ENCODE data around the gene CRHBP. TPM values are rescaled to one million over a fixed set of nuclear protein-coding genes. Genes with fewer than 3 reads are reported as not detected.
"Not testable (repeated sequence)": the region's sequence is repeated elsewhere in the genome, so short reads cannot be mapped to it uniquely, and the experiment has no call there.

The CRHBP gene
- under 0.01 and 0.17 TPM in 2 replicates for total RNA-seq
- 0.17 and 0.18 TPM in 2 replicates for polyA plus RNA-seq
- polyA plus RNA-seq (2012), result 0.21 TPM in 1 of 2 replicates, not detected in the other
- not detected in 2 replicates for polyA minus RNA-seq (ENCODE audit: low replicate concordance)

GRCh38 chr5:76952795-76953536, at the start of gene CRHBP:
Gene CRHBP, plus strand, starts transcription at chr5:76953045. Its CDS starts 90 bp downstream, at chr5:76953135.
- Histone ChIP-seq H3K36me3 (ENCODE audit: control insufficient read depth, insufficient read depth, low read length) (no peaks in the 10 kb centered on the region), H4K20me1 (ENCODE audit: control insufficient read depth, extremely low read depth, insufficient read depth, low read length) (no peaks in the 10 kb centered on the region), H3K9ac (ENCODE audit: insufficient read depth, low read length) (no peak within 1 kb of the TSS), H3K79me2 (ENCODE audit: control insufficient read depth, insufficient read depth, low read length) (no peaks in the 10 kb centered on the region), H3K27ac (ENCODE audit: insufficient read depth, low read length) (no peak within 1 kb of the TSS), H3K4me2 (ENCODE audit: extremely low read depth, insufficient read depth, low read length) (no peak within 1 kb of the TSS), H2AFZ (ENCODE audit: low read length) (no peak within 1 kb of the TSS), H3K4me1 (ENCODE audit: control insufficient read depth, extremely low read depth, insufficient read depth, low read length) (no peaks in the 10 kb centered on the region), H3K4me3 (replicated peaks in 1 of 4; ENCODE audit: control extremely low read depth in 1 of 4, insufficient read depth in 1 of 4, low read depth in 3 of 4, low read length in 4 of 4) (peak within 1 kb of the TSS in 2 of 4 experiments; percentile 44 to 47), H3K9me3 (ENCODE audit: control insufficient read depth, insufficient read depth, low read depth, low read length) (no peaks in the 10 kb centered on the region), H3K27me3 (ENCODE audit: control insufficient read depth, insufficient read depth, low read length) (peaks cover 27% of the 10 kb centered on the region)
- TF ChIP-seq EZH2 (IDR thresholded peaks at IDR 0.05; ENCODE audit: low read length, missing control alignments) (peak; percentile 61), CTCF (conservative IDR thresholded peaks at IDR 0.05 in 1 of 2, IDR thresholded peaks at IDR 0.05 in 1 of 2; ENCODE audit: low read depth in 1 of 2, low read length in 2 of 2) (no peak)
- DNase-seq (ENCODE audit: low read depth in 2 of 2), result no peak

- Histone ChIP-seq H3K27me3 (ENCODE audit: control insufficient read depth, insufficient read depth, low read length) (no peaks in the 10 kb centered on the region), H3K79me2 (ENCODE audit: control insufficient read depth, insufficient read depth, low read length) (no peaks in the 10 kb centered on the region), H4K20me1 (ENCODE audit: control insufficient read depth, extremely low read depth, insufficient read depth, low read length) (no peaks in the 10 kb centered on the region), H3K27ac (ENCODE audit: insufficient read depth, low read length) (no peak overlapping the region), H3K9ac (ENCODE audit: insufficient read depth, low read length) (no peak overlapping the region), H2AFZ (ENCODE audit: low read length) (no peak overlapping the region), H3K4me3 (replicated peaks in 1 of 4; ENCODE audit: control extremely low read depth in 1 of 4, insufficient read depth in 1 of 4, low read depth in 3 of 4, low read length in 4 of 4) (no peak overlapping the region), H3K4me2 (ENCODE audit: extremely low read depth, insufficient read depth, low read length) (no peak overlapping the region), H3K36me3 (ENCODE audit: control insufficient read depth, insufficient read depth, low read length) (no peaks in the 10 kb centered on the region), H3K9me3 (ENCODE audit: control insufficient read depth, insufficient read depth, low read depth, low read length) (no peaks in the 10 kb centered on the region), H3K4me1 (ENCODE audit: control insufficient read depth, extremely low read depth, insufficient read depth, low read length) (no peaks in the 10 kb centered on the region)
- no peak for TF ChIP-seq EZH2 (IDR thresholded peaks at IDR 0.05; ENCODE audit: low read length, missing control alignments)
- TF ChIP-seq CTCF (conservative IDR thresholded peaks at IDR 0.05 in 1 of 2, IDR thresholded peaks at IDR 0.05 in 1 of 2; ENCODE audit: low read depth in 1 of 2, low read length in 2 of 2), result no peak
- DNase-seq (ENCODE audit: low read depth in 2 of 2), result no peak
Observed at GRCh38 chr5:76908166-76908565, 44.7 kb upstream of the CRHBP start.

GRCh38 chr5:76910344-76910933, 42.4 kb upstream of the CRHBP start:
- not testable (repeated sequence) for H3K4me1 ChIP-seq (ENCODE audit: control insufficient read depth, extremely low read depth, insufficient read depth, low read length); H3K79me2 ChIP-seq (ENCODE audit: control insufficient read depth, insufficient read depth, low read length); H3K4me2 ChIP-seq (ENCODE audit: extremely low read depth, insufficient read depth, low read length)

GRCh38 chr5:76914671-76915070, 38.2 kb upstream of the CRHBP start:
- H3K27me3 ChIP-seq (ENCODE audit: control insufficient read depth, insufficient read depth, low read length); H3K79me2 ChIP-seq (ENCODE audit: control insufficient read depth, insufficient read depth, low read length); H2AFZ ChIP-seq (ENCODE audit: low read length); H3K9me3 ChIP-seq (ENCODE audit: control insufficient read depth, insufficient read depth, low read depth, low read length); H4K20me1 ChIP-seq (ENCODE audit: control insufficient read depth, extremely low read depth, insufficient read depth, low read length); H3K27ac ChIP-seq (ENCODE audit: insufficient read depth, low read length); H3K36me3 ChIP-seq (ENCODE audit: control insufficient read depth, insufficient read depth, low read length); H3K9ac ChIP-seq (ENCODE audit: insufficient read depth, low read length); H3K4me3 ChIP-seq (replicated peaks in 1 of 4; ENCODE audit: control extremely low read depth in 1 of 4, insufficient read depth in 1 of 4, low read depth in 3 of 4, low read length in 4 of 4); H3K4me1 ChIP-seq (ENCODE audit: control insufficient read depth, extremely low read depth, insufficient read depth, low read length); DNase-seq (ENCODE audit: low read depth in 2 of 2); H3K4me2 ChIP-seq (ENCODE audit: extremely low read depth, insufficient read depth, low read length): not testable (repeated sequence)

More at GRCh38 chr5:76910344-76910933, 42.4 kb upstream of the CRHBP start:
- not testable (repeated sequence) for H3K27ac ChIP-seq (ENCODE audit: insufficient read depth, low read length); DNase-seq (ENCODE audit: low read depth in 2 of 2); H4K20me1 ChIP-seq (ENCODE audit: control insufficient read depth, extremely low read depth, insufficient read depth, low read length); H3K9ac ChIP-seq (ENCODE audit: insufficient read depth, low read length); H3K27me3 ChIP-seq (ENCODE audit: control insufficient read depth, insufficient read depth, low read length); H3K9me3 ChIP-seq (ENCODE audit: control insufficient read depth, insufficient read depth, low read depth, low read length); H3K36me3 ChIP-seq (ENCODE audit: control insufficient read depth, insufficient read depth, low read length); H3K4me3 ChIP-seq (replicated peaks in 1 of 4; ENCODE audit: control extremely low read depth in 1 of 4, insufficient read depth in 1 of 4, low read depth in 3 of 4, low read length in 4 of 4); H2AFZ ChIP-seq (ENCODE audit: low read length)
